WTC11 (cell line): ENCODE data around the gene RTF2. TPM values are rescaled to one million over a fixed set of nuclear protein-coding genes. Genes with fewer than 3 reads are reported as not detected.

Experiments
- FOXK1 ChIP-seq: sonication (generic); formaldehyde crosslinking; IDR thresholded peaks from 2 replicates; pipeline ENCODE4 v1.8.0; 2022; ENCODE audit warnings: mild to moderate bottlenecking, moderate library complexity, missing genetic modification reagents
- TCF7 ChIP-seq: sonication (generic); formaldehyde crosslinking; IDR thresholded peaks from 2 replicates; pipeline ENCODE4 v1.8.0; 2022; ENCODE audit warnings: mild to moderate bottlenecking, low read depth, missing genetic modification reagents, moderate library complexity
- ZNF138 ChIP-seq: sonication (generic); formaldehyde crosslinking; conservative IDR thresholded peaks from 2 replicates; pipeline ENCODE4 v1.8.1; 2022; ENCODE audit warnings: mild to moderate bottlenecking, moderate library complexity, missing genetic modification reagents
- total RNA-seq: library from RNA; stranded (reverse); gene quantifications from 3 replicates; pipeline ENCODE4 v1.2.3, GENCODE V29; 2021

The RTF2 gene
- total RNA-seq, 1 experiment from 2014 or later = 46.3 TPM

GRCh38 chr20:56566621-56567020 is 98.2 kb downstream of the RTF2 start (continued):
- TF ChIP-seq FOXK1 (CRISPR knock-in tag) (no peak), TCF7 (CRISPR knock-in tag) (no peak), ZNF138 (CRISPR knock-in tag) (no peak)

Other genes with a start within 250 kb of the RTF2 start
- not detected in 3 replicates for gene MC3R, start 219.9 kb upstream of the RTF2 start, total RNA-seq
- gene FAM210B, start 109.7 kb upstream of the RTF2 start, total RNA-seq = 16.5 to 19.1 TPM (median 16.5 TPM) in 3 replicates
- 89.1 to 103 TPM (median 89.9 TPM) in 3 replicates for gene AURKA, start 76.4 kb upstream of the RTF2 start, total RNA-seq
- gene CSTF1, start 76.0 kb upstream of the RTF2 start, total RNA-seq = 53.9 to 58.5 TPM (median 54.2 TPM) in 3 replicates
- 0.11 to 0.14 TPM (median 0.13 TPM) in 3 replicates for gene CASS4, start 56.4 kb upstream of the RTF2 start, total RNA-seq
- gene FAM209A, start 56.1 kb downstream of the RTF2 start, total RNA-seq = 0.28 TPM in 1 of 3 replicates, not detected in the others
- gene FAM209B, start 64.6 kb downstream of the RTF2 start, total RNA-seq = 0.64 to 1.7 TPM (median 0.68 TPM) in 3 replicates
- 18.4 to 23.7 TPM (median 19.8 TPM) in 3 replicates for gene TFAP2C, start 160.7 kb downstream of the RTF2 start, total RNA-seq